WTC11 (cell line): Measurements from ENCODE around the gene ZNF491. TPM values are rescaled to one million over a fixed set of nuclear protein-coding genes. Genes with fewer than 3 reads are reported as not detected.

Experiments
- ATAC-seq: fragments of 200-7000 bp; cut with Tn5 transposase; 2 replicates; pipeline ENCODE4 v1.10.0; 2021; ENCODE audit warnings: mild to moderate bottlenecking, moderate library complexity
- CTCF ChIA-PET: fragments of 300-600 bp; sonication (Branson Sonifier 250); formaldehyde crosslinking; loops from one replicate; lab custom pipeline; 2021; ENCODE audit warnings: antibody characterized with exemption; lab: Charles Lee
- POLR2A ChIA-PET: fragments of 350-600 bp; sonication (Branson Sonifier 250); formaldehyde crosslinking; loops from one replicate; lab custom pipeline; 2021; ENCODE audit warnings: antibody characterized with exemption; lab: Charles Lee
- DNase-seq: peaks from one replicate; pipeline ENCODE4 v3.0.0; 2021; ENCODE audit warnings: low spot score
- H3K27ac Mint-ChIP-seq: 2 replicates; pipeline ENCODE4 v1.8.0; 2021; ENCODE audit warnings: mixed read lengths
- H3K27me3 Mint-ChIP-seq: 2 replicates; pipeline ENCODE4 v1.8.0; 2021; ENCODE audit warnings: low read depth, mild to moderate bottlenecking, moderate library complexity, mixed read lengths
- H3K36me3 Mint-ChIP-seq: 2 replicates; pipeline ENCODE4 v1.8.0; 2021; ENCODE audit warnings: mixed read lengths
- H3K4me1 Mint-ChIP-seq: 2 replicates; pipeline ENCODE4 v1.8.0; 2022; ENCODE audit warnings: mixed read lengths
- H3K4me3 Mint-ChIP-seq: 2 replicates; pipeline ENCODE4 v1.8.0; 2021; ENCODE audit warnings: mild to moderate bottlenecking, moderate library complexity, mixed read lengths
- H3K9me3 Mint-ChIP-seq: 2 replicates; pipeline ENCODE4 v1.8.0; 2021; ENCODE audit warnings: mixed read lengths
- CTCF ChIP-seq: fragments of 200-600 bp; IDR thresholded peaks from 2 replicates; pipeline ENCODE4 v1.8.0; 2022; ENCODE audit warnings: antibody characterized with exemption
- FOXK1 ChIP-seq: sonication (generic); formaldehyde crosslinking; IDR thresholded peaks from 2 replicates; pipeline ENCODE4 v1.8.0; 2022; ENCODE audit warnings: mild to moderate bottlenecking, moderate library complexity, missing genetic modification reagents
- GRHL2 ChIP-seq: fragments of 250-450 bp; sonication (Bioruptor Pico); IDR thresholded peaks from 2 replicates; pipeline ENCODE4 v1.8.0; 2022; ENCODE audit warnings: mild to moderate bottlenecking, moderate library complexity; ENCODE audit not compliant: insufficient replicate concordance, severe bottlenecking
- IRF1 ChIP-seq: sonication (generic); formaldehyde crosslinking; IDR thresholded peaks from 2 replicates; pipeline ENCODE4 v1.8.0; 2023; ENCODE audit warnings: missing genetic modification reagents
- NFATC4 ChIP-seq: fragments of 250-450 bp; sonication (Bioruptor Pico); IDR thresholded peaks from 2 replicates; pipeline ENCODE4 v1.9.0; 2021; ENCODE audit warnings: mild to moderate bottlenecking
- ZNF423 ChIP-seq: fragments of 250-450 bp; sonication (Bioruptor Pico); IDR thresholded peaks from 2 replicates; pipeline ENCODE4 v2.1.2; 2022; ENCODE audit warnings: mild to moderate bottlenecking, moderate library complexity
- ZNF532 ChIP-seq: fragments of 250-450 bp; sonication (Bioruptor Pico); IDR thresholded peaks from 2 replicates; pipeline ENCODE4 v1.9.0; 2021; ENCODE audit warnings: mild to moderate bottlenecking, borderline replicate concordance
- ZSCAN18 ChIP-seq: fragments of 250-450 bp; sonication (Bioruptor Pico); IDR thresholded peaks from 2 replicates; pipeline ENCODE4 v2.1.2; 2022; ENCODE audit warnings: mild to moderate bottlenecking, moderate library complexity
- total RNA-seq: library from RNA; stranded (reverse); gene quantifications from 3 replicates; pipeline ENCODE4 v1.2.3, GENCODE V29; 2021
- TF ChIP-seq, protein P1 (sequence below): sonication (generic); formaldehyde crosslinking; IDR thresholded peaks from 2 replicates; pipeline ENCODE4 v1.8.0; 2023; ENCODE audit warnings: mild to moderate bottlenecking, missing genetic modification reagents
- TF ChIP-seq, protein P2 (sequence below): fragments of 250-450 bp; sonication (Bioruptor Pico); IDR thresholded peaks from 2 replicates; pipeline ENCODE4 v1.9.0; 2021; ENCODE audit warnings: moderate library complexity, mild to moderate bottlenecking, inconsistent platforms, borderline replicate concordance
- TF ChIP-seq, protein P3 (sequence below): sonication (generic); formaldehyde crosslinking; IDR thresholded peaks from 2 replicates; pipeline ENCODE4 v1.8.1; 2022; ENCODE audit warnings: mild to moderate bottlenecking, moderate library complexity, missing genetic modification reagents

The ZNF491 gene
- total RNA-seq, 1 experiment from 2014 or later: 2.1 TPM

GRCh38 chr19:11797491-11797890, 832 bp upstream of the ZNF491 start:
- CTCF ChIA-PET: interaction anchor here (0.5 to 4.1 kb wide), 64 partner anchors 11 to 885 kb away, joined by 3 to 100 read pairs (median 5); partner anchors contain the start of genes ZNF20, ZNF433, ZNF439 and ZNF440
- peaks cover 49% of the 10 kb centered on the region for H3K27me3 Mint-ChIP-seq
- TF ChIP-seq NFATC4: no peak
- TF ChIP-seq, protein P1, sequence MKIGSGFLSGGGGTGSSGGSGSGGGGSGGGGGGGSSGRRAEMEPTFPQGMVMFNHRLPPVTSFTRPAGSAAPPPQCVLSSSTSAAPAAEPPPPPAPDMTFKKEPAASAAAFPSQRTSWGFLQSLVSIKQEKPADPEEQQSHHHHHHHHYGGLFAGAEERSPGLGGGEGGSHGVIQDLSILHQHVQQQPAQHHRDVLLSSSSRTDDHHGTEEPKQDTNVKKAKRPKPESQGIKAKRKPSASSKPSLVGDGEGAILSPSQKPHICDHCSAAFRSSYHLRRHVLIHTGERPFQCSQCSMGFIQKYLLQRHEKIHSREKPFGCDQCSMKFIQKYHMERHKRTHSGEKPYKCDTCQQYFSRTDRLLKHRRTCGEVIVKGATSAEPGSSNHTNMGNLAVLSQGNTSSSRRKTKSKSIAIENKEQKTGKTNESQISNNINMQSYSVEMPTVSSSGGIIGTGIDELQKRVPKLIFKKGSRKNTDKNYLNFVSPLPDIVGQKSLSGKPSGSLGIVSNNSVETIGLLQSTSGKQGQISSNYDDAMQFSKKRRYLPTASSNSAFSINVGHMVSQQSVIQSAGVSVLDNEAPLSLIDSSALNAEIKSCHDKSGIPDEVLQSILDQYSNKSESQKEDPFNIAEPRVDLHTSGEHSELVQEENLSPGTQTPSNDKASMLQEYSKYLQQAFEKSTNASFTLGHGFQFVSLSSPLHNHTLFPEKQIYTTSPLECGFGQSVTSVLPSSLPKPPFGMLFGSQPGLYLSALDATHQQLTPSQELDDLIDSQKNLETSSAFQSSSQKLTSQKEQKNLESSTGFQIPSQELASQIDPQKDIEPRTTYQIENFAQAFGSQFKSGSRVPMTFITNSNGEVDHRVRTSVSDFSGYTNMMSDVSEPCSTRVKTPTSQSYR (CRISPR knock-in tag): no peak
- TF ChIP-seq, protein P2, sequence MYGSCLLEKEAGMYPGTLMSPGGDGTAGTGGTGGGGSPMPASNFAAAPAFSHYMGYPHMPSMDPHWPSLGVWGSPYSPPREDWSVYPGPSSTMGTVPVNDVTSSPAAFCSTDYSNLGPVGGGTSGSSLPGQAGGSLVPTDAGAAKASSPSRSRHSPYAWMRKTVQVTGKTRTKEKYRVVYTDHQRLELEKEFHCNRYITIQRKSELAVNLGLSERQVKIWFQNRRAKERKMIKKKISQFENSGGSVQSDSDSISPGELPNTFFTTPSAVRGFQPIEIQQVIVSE (CRISPR knock-in tag): no peak
- no peak for TF ChIP-seq IRF1 (CRISPR knock-in tag)
- TF ChIP-seq ZNF532 (CRISPR knock-in tag): no peak
- TF ChIP-seq ZNF423: peak; percentile 99
- TF ChIP-seq CTCF: peak; percentile 87
- TF ChIP-seq GRHL2 (CRISPR knock-in tag): no peak
- no peak for TF ChIP-seq ZSCAN18 (CRISPR knock-in tag)
- 0 out of 2 replicates have a peak, but pooled peaks have one; percentile 22 for TF ChIP-seq FOXK1
- TF ChIP-seq, protein P3, sequence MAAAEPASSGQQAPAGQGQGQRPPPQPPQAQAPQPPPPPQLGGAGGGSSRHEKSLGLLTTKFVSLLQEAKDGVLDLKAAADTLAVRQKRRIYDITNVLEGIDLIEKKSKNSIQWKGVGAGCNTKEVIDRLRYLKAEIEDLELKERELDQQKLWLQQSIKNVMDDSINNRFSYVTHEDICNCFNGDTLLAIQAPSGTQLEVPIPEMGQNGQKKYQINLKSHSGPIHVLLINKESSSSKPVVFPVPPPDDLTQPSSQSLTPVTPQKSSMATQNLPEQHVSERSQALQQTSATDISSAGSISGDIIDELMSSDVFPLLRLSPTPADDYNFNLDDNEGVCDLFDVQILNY: no peak
- TF ChIP-seq, all 79 proteins: peak for 3
- Mint-ChIP-seq H3K27ac (peak overlapping the region; percentile 88), H3K4me3 (peak overlapping the region; percentile 84), H3K4me1 (peaks cover 18% of the 10 kb centered on the region), H3K9me3 (no peaks in the 10 kb centered on the region), H3K36me3 (no peaks in the 10 kb centered on the region)
- DNase-seq: peak; percentile 80
- POLR2A ChIA-PET: interaction anchor here (0.7 to 1.3 kb wide), 6 partner anchors 15 to 255 kb away, joined by 3 to 6 read pairs (median 3); partner anchors contain the start of genes ZNF440, ZNF69 and ZNF878
- peak; percentile 46 for ATAC-seq
